Panc1 (cell line): Measurements from ENCODE around the gene FITM2.
"Not testable (repeated sequence)": the region's sequence is repeated elsewhere in the genome, so short reads cannot be mapped to it uniquely, and the experiment has no call there.

Experiments
- CTCF ChIP-seq: fragments of 450-650 bp; IDR thresholded peaks from 2 replicates; pipeline ENCODE4 v1.5.1; 2017; ENCODE audit warnings: mild to moderate bottlenecking
- POLR2AphosphoS5 ChIP-seq: IDR thresholded peaks from 2 replicates; pipeline ENCODE4 v1.6.1; 2012; ENCODE audit warnings: mild to moderate bottlenecking, low read depth, low read length, moderate library complexity
- TCF7L2 ChIP-seq: IDR thresholded peaks from 2 replicates; pipeline ENCODE4 v1.6.1; 2011; ENCODE audit warnings: mild to moderate bottlenecking, low read depth, low read length, inconsistent platforms
- TF ChIP-seq, protein P1 (sequence below), 2 experiments: IDR thresholded peaks; 2 replicates each; pipeline ENCODE4 v1.6.1; 2011 to 2012; ENCODE audit warnings: low read depth in 2 of 2, control low read depth in 1 of 2, low read length in 1 of 2, mild to moderate bottlenecking in 1 of 2, moderate library complexity in 1 of 2; ENCODE audit not compliant: insufficient read depth in 1 of 2

DNA sequence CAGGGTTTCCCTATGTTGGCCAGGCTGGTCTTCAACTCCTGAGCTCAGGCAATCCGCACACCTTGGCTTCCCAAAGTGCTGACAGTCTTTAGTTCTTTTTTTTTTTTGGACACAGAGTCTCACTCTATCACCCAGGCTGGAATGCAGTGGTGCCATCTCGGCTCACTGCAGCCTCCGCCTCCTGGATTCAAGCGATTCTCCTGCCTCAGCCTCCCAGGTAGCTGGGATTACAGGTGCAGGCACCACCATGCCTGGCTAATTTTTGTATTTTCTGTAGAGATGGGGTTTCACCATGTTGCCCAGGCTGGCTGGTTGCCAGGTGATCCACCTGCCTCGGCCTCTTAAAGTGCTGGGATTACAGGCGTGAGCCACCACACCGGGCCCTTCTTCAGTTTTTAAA is 16.7 kb upstream of the FITM2 start:
- TF ChIP-seq CTCF, POLR2AphosphoS5, TCF7L2: not testable (repeated sequence)
- TF ChIP-seq, protein P1, sequence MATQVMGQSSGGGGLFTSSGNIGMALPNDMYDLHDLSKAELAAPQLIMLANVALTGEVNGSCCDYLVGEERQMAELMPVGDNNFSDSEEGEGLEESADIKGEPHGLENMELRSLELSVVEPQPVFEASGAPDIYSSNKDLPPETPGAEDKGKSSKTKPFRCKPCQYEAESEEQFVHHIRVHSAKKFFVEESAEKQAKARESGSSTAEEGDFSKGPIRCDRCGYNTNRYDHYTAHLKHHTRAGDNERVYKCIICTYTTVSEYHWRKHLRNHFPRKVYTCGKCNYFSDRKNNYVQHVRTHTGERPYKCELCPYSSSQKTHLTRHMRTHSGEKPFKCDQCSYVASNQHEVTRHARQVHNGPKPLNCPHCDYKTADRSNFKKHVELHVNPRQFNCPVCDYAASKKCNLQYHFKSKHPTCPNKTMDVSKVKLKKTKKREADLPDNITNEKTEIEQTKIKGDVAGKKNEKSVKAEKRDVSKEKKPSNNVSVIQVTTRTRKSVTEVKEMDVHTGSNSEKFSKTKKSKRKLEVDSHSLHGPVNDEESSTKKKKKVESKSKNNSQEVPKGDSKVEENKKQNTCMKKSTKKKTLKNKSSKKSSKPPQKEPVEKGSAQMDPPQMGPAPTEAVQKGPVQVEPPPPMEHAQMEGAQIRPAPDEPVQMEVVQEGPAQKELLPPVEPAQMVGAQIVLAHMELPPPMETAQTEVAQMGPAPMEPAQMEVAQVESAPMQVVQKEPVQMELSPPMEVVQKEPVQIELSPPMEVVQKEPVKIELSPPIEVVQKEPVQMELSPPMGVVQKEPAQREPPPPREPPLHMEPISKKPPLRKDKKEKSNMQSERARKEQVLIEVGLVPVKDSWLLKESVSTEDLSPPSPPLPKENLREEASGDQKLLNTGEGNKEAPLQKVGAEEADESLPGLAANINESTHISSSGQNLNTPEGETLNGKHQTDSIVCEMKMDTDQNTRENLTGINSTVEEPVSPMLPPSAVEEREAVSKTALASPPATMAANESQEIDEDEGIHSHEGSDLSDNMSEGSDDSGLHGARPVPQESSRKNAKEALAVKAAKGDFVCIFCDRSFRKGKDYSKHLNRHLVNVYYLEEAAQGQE (IDR thresholded peaks at IDR 0.05; ENCODE audit: insufficient read depth in 1 of 2, low read depth in 2 of 2, low read length in 1 of 2): not testable (repeated sequence)
